Heart left ventricle (tissue), 13 donors: Measurements from ENCODE around the gene TBC1D22B.

Source experiments
- CTCF ChIP-seq, 12 donors: fragments of 200-600 bp; sonication (generic) in 4 of 12; IDR thresholded peaks; one replicate each; pipeline versions ENCODE4 v1.5.0 to v1.8.0; 2018 to 2022; ENCODE audit warnings: antibody characterized with exemption in 12 of 12, mild to moderate bottlenecking in 5 of 12
- POLR2A ChIP-seq, 2 donors: fragments of 450-650 bp; IDR thresholded peaks; one replicate each; pipeline ENCODE4 v1.6.1; 2017; ENCODE audit warnings: antibody characterized with exemption in 2 of 2, mild to moderate bottlenecking in 2 of 2, moderate library complexity in 2 of 2
- donor health status: ischemic (EF 13 %, LVEDD 7.1; RV severe dilation, severe dysfunction).
- donor health status: DM: no; HTN: yes; CAD: no.
- donor health status: DM: no; HTN: no; CAD: no.
- donor health status: ischemic (EF 25% LVEDD 6.9; RV normal size, moderate dysfunction).
- donor health status: ischemic (EF 25% LVEDD 5.7; RV mildly dilated, moderate dysfunction).
- donor health status: ischemic (EF 35%, LVEDD 5.7; RV mildly dilated, moderate dysfunction).
- donor health status: nonischemic (EF 11% LVEDD 7.7; RV severe dilation, severe dysfunction).
- donor health status: DM: yes; HTN: yes; CAD: no.
- donor health status: PGD.
- donor health status: ischemic (EF 29% LVEDD 5.4; RV normal size, mild dysfunction).
- donor health status: nonischemic (EF 23%, LVEDD 6.1; RV moderate dilation, normal function).

- TF ChIP-seq CTCF (IDR thresholded peaks at IDR 0.05) (no peak), POLR2A (IDR thresholded peaks at IDR 0.05) (no peak)
Measured at GRCh38 chr6:37260444-37260843, 2.9 kb downstream of the TBC1D22B start.
